ENCODE measurements around the gene NPAS3. TPM values are rescaled to one million over a fixed set of nuclear protein-coding genes. Genes with fewer than 3 reads are reported as not detected.

NPAS3 gene
- total RNA-seq, 1 donor from 2014 or later = 3.6 TPM

DNA sequence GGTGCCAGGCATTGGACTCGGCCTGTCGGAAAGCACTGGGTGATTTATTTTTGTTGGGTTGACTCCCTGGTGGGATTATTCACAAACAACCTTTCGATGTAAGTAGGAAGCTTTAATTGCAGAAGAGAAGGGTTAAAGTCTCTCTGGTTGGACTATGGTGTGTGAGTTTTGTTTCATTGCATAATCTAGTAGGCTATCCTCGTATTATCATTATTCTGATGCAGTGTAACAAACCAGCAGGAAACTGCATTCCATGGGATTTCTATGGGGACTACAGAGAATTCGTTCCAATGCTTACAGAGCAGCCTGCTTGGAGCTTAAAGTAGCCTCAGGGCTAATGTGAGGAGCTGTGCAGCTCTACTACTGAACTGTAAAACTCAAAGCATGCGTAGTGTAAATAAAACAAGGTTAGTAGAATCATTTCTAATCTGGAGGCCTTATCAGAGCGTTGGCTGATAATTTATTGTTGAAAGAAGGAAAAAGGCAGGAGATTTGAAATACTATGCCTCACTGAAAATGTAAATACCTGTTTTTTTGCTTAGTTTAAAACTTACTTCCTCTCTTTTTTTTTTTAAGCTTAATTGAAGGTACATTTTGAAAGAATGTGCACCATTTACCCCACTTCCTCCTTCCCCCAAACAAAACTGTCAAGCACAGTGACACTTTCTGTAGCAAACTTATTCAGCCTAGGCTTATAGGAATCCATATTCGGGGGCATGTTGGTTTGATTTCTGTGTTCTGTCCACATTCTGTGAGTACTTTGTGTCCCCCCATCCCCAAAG lies 226.7 kb downstream of the NPAS3 start:
- DNase-seq (ENCODE audit: low spot score) = no peak

DNA sequence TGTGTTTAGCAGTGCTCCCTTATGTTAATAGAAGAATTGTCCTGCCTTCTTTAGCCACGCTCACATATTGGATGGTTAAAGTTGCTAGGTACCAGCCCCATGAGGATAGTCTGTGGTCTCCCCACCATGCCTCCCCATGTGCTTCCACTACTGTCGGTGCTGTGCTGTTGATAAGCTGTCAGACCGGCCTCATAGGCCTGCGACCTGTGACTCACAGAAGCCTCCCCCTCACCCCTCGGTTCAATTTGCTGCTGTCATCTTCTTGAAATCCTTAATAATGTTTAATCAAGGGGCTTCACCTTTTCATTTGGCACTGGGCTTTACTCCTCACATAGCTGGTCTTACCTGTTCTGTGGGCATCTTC lies 227.2 kb downstream of the NPAS3 start:
- DNase-seq (ENCODE audit: low spot score) = no peak

DNA sequence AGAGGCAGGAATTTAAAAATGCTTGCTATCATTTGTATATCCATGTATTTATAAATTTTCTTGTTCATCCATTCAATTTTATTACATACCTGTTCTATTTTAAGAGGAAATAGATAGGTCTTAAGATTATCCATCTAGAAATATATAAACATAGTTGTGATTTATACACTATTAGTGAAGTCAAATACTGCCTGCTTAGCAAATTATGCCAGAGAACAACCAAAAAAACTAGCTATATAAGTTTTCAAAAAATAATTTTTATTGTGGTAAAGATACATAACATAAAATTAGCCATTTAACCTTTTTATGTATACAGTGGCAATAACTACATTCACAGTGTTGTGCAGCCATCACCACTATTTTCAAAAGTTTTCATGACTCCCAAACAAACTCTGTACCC lies 237.3 kb downstream of the NPAS3 start:
- DNase-seq (ENCODE audit: low spot score) = no peak

DNA sequence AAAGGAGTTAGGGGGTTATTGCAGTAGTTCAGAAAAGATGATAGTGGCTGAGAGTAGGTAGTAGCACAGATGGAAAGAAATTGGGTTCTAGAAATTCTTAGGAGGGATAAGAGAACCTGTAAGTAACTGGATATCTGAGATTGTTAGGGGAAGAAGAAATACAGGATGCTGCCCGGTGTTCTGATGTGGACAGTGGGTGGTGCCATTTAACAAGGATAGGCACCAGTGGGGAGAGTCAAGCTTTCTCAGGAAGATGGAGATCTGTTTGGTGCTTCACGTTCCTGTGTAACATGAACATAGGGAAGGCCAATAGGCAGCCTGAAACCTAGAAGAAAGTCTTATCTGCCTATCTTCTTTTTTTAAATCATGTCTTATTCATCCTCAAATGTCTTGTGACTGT lies 245.9 kb downstream of the NPAS3 start:
- DNase-seq (ENCODE audit: low spot score) = no peak

DNA sequence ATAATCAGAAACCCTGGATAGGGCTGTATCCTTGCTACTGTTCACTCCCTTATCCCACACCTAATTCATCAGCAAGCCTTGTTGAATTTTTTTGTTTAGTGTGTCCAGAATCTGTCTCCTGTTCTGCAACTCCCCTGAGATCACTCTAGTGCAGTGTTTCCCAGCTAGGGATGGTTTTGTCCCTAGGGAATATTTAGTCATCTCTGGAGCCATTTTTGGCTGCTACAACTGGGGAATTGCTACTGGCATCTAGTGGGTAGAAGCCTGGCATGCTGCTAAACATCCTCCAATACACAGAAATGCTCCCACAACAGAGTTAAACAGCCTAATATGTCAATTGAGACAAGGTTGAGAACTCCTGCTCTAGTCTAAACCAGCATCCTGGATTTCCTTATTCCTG lies 248.0 kb downstream of the NPAS3 start:
- no peak for DNase-seq (ENCODE audit: low spot score)

DNA sequence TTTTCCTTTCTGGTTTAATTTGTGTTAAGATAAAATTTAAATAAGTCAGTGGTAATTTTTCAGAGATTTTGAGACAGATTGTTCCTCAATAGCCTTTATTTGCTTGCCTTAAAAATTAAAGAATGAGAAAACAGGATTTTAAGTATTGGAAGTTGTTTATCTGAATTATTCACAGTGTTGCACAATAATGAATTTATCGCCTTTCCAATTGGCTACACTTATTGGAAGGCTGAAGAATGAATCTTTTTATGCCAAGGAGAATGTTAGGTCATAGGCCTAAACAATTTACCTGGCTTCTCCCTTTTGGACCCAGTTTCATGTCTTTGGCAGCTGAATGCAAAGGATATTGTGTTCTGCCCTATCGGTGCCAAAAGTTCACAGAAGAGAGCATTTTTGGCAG lies 250.2 kb downstream of the NPAS3 start:
- no peak for DNase-seq (ENCODE audit: low spot score)

DNA sequence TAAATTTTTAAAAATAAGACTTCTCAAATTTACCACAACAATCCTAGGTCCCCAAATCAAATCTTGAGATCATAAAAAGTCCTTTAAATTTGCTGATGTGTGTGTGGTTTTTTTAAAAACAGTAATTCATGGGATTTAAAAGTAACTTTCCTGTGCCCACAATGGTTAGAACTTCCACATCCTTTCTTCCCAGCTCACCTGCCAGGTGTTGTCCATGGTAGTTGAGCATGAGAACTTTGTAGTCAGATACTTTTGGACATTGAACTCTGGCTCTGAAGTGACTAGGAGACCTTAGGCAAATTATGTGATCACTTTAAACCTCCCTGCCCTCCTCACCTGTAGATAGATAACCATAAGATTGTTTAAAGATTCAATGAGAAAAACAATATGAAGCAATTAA lies 253.2 kb downstream of the NPAS3 start:
- no peak for DNase-seq (ENCODE audit: low spot score)

DNA sequence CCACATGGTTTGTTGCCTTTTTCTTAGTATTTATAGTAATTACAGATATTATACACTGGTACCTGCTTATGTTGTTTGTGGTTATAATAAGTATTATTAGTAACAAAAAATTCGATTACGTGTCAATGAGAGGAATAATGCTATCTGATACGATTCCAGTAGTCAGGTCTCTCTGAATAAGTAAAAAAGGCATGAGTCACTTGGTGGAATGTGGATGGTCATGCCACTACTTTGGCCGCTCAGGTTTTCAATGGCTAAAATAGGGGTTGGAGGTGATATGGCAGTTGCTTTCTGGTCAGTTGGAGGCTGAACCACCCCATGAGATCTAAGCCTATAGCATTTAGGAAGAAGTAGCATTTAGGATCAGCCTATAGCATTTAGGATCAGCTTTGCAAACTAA lies 255.9 kb downstream of the NPAS3 start:
- no peak for DNase-seq (ENCODE audit: low spot score)

DNA sequence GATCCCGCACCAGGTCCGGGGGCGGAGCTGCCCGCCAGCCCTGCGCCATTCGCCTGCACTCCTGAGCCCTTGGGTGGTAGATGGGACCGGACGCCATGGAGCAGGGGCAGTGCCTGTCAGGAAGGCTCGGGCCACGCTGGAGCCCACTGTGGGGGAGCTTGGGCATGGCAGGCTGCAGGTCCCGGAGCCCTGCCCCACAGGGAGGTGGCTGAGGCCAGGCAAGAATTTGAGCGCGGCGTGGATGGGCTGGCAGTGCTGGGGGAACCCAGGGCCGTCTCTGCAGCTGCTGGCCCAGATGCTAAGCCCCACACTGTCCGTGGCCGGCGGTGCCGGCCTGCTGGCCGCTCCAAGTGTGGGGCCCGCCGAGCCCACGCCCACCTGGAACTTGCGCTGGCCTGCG lies 260.0 kb downstream of the NPAS3 start:
- no peak for DNase-seq (ENCODE audit: low spot score)

DNA sequence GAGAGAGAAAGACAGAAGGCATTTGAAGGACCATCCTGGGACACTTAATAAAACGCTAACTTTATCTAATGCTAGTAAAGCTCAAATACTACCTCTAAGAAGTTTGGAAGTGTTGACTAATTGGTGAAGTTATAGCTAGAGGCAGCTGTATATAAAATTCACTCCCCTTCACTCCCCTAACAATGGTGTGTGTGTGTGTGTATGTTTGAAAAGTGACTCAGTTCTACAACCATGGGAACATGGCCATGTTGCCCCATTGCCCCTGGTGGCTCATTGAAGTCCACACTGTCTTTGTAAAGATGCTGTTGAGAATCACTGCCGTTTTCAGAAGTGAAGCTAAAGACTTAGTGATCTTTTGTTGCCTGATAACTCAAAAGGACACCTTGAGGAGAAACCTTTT lies 262.4 kb downstream of the NPAS3 start:
- DNase-seq (ENCODE audit: low spot score) = no peak

DNA sequence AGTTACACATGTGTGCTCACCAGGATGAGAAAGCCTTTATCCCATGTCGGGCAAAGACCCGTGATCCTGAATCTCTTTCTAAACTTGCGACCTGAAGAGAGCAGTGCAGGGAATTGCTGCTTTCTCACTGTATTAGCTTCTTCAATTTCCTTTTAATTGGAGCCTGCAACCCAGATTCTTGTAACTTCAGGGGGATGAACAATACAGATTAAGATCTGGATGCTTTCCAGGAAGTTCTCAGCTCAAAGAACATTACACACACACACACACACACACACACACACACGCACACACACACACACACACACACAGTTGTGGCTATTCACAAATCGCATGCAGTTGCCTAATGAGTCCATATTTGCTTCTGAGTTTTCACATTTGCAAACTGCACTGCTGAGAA lies 268.3 kb downstream of the NPAS3 start:
- DNase-seq (ENCODE audit: low spot score) = no peak

DNA sequence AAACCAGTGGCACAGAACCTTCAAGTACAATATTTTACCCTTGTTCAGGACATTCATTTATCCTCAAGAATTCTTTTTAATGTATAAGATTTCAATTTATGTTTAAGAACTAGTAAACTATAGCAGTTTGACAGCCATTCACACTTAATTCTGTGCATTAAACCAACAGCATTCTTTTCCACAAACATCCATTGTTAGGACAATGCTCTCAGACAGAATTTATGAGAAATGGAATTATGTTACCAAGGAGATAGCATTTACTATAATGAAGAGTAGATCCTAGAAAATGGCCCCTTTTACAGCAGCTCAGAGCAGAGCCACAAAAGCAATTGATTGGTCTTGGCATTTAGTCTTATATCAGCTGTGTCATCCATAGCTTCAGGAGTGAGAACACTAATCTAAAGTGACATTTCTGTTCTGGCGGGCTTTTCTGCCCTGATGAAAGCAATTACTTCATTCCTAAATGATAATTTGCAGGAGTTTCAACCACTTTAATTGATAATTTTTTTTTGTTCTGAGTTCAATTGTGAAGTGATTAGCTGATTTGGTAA lies 268.9 kb downstream of the NPAS3 start:
- no peak for DNase-seq (ENCODE audit: low spot score)

DNA sequence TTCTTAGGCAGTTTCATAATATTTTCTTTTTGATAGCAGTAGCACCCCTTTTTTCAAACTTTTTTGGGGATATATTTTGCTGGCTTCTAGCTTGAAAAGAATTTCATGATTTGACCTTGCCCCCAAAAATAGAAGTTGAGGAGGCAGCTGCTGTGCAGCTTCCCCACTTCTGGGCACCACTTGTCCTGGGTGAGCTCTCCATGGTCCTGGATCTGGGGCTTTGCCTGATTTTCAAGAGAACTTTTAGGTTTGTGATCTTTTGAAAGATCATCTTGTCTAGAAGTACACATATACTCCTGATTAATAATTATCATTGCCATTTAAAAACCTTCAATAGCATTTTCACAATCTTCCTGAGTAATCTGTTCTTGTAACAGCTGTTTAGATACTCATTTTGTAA lies 271.6 kb downstream of the NPAS3 start:
- no peak for DNase-seq (ENCODE audit: low spot score)

DNA sequence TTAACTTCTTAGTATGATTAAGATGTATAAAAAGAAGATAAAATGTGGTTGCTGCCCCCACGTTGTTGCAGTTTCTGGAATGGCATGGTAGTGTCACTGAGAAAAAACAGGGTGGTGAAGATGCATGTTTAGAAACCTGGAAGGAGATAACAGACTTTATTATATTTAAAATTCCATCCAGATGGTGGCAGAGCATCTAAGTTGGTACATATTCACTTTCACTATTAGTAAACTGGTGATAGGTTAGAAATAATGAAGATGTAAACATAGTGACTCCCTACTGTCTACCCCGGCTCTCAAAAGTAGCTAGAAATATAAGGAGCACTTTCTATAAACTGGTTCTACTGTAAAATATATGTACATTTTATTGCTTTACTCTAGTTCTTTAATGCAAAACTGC lies 279.3 kb downstream of the NPAS3 start:
- no peak for DNase-seq (ENCODE audit: low spot score)

DNA sequence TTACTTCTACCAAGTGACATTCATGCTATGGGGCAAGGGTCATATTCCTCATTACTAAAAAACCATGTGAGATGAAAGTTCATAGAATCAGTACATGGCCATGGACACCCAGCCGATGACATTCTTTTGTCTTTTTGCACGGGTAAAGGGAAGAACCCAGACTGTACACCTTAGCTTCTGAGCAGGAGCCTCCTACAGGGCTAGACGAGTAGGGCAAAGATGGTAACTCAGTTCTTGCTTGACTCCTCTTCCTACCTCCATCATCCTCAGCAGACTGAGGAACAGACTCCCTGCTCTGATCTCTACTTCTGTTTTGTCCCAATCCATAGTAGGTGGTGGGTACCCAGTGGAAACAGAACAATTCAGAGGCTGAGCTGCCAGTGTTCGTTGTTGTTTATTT lies 281.3 kb downstream of the NPAS3 start:
- DNase-seq (ENCODE audit: low spot score) = no peak

DNA sequence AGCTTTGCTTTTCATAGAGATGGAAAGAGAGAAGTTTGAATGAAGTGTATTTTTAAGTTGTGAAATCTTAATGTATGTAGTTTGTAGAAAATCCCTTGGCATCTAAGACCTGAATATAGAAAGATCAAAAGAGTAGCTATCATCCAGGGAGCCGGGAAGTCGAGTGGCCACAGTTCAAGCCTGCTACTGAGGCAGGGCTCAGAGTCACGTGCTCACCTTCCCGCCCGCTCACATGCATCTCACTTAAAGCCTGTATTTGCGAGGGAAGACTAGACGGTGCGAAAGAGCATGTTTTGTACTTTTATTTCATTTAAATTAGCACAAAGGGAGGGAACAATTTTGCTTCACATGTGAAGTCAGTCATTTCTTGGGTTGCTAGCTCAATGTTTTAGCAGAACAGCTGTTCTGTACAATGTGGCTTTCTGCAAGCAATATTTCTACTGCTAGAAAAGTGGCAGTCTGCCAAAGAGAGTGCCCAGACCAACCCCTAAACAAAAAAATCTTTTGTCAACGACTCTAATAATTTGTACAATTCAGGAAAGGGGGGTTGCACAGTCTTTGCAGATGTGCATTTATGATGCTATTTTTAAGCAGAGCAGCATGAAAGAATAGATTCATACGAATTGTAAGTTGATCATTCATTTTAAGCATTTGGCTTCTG lies 290.7 kb downstream of the NPAS3 start:
- no peak for DNase-seq (ENCODE audit: low spot score)

DNA sequence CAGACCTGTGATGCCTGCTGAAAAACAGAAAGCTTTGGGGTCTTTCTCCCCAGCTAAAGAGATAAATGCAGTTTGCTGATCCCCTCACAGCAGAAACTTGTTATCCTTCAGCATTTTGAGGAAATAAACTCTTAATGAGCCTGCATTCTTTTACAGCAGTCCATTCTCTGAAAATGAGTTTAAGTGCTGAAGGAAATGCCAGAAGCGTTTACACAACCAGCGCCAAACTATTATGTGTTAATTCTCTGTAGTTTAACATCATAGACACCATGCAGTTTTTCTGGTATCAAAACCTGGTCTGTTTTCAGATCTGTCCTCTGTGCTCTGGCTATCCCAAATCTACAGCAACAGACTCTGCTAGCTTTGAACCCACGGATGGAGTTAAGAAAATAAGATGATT lies 291.3 kb downstream of the NPAS3 start:
- no peak for DNase-seq (ENCODE audit: low spot score)

DNA sequence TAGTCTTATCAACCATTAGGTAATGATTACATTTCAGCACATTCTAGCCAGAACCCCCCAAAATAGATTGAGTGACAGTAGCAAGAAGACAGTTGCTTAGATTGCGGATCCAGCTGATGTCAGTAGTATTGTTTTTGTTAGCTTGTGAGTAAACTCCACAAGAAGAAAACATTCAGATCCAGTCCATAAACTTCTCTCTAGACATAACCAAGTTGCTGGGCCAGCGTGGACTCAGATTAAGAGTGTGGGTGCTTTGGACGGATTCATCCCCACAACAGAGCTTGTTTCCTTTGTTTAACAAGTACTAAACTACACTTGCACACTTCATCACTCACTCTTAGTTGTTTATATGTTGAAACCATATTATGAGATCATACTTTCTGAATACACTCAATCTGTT lies 293.4 kb downstream of the NPAS3 start:
- no peak for DNase-seq (ENCODE audit: low spot score)

DNA sequence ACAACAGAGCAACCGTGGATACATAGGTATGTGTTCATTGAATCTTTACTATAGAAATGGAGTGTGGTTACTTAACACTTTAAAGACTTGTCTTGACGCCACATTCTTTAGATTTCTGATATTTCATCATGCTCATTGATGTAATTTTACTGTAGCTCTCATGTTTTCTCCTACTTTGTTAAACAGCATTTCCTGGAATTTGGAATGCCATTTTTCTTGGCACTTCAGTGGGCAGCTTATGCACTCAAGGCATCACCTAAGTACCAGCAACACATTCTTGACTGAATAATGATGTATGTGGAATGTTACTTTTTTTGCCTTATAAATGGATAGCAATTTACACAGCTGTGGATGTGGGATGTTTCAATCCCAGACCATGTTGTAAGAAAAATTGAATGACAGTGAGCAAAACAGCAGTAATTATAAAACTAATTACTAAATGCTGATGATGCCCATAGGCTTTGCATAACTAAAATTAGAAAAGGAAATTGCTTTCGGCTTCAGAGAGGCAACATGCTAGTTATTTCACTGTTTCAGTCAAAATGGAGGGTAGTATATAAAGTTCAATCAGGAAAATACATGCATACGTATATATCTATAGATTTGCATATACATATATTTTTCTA lies 298.5 kb downstream of the NPAS3 start:
- DNase-seq (ENCODE audit: low spot score) = no peak

DNA sequence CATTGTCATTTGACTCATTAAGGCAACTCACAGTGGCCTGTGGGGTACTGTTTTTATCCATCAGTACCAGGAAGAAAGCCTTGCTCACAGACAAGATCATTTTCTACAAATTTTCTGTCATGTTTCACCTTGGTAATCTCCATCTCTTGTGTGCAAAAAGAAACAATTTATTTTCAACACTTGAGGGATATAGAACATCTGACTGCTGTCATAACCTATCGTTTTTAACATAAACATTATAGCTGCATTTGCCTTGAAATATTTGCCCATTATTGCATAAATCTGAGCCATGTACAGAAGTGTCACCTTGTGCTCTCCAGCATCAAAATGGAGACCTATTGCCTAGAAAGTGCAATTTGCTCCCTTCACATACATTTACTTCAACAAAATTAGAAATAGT lies 300.8 kb downstream of the NPAS3 start:
- no peak for DNase-seq (ENCODE audit: low spot score)

DNA sequence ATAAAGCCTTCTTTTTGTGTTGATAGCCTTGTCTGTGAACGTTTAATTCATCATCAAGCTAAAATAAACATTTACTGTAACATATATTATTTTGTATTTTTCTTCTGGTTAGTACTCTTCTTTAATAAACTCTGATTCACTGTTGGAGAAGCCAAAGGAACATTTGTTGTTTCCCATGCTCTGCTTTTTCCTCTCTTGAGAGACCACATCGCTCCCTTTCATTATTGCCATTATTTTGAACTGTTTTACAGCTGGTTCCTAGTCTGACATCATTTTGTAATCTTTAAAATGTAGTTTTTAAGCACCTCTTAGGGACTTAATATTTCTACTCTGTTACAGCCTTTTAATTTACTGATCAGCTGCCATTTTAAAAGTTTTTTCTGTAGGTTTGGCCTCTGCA lies 301.8 kb downstream of the NPAS3 start:
- no peak for DNase-seq (ENCODE audit: low spot score)

DNA sequence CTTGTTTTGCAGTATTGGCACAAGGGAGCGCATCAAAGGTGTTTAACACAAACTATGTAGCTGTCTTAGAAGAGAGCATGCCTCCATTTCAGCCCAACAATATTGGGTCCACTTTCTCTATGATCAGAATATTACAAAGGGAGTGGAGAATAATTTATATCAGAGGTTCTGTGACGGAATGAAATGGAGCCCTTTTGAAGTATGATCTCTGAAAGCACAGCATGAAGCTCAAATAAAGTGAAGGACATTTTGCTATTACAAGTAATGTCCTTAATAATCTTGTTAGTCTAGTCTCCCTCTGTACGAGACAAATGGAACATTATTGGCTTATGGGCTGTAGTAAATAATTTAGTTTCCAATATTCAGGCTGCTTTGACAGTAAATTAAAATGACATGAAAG lies 302.7 kb downstream of the NPAS3 start:
- DNase-seq (ENCODE audit: low spot score) = no peak
